SK-N-SH treated with all-trans-retinoic acid at 6 μM for 48 hours (cell line): ENCODE data around the gene FES.

Source experiments
- ATAC-seq: fragments of 200-7000 bp; cut with Tn5 transposase; 3 replicates; pipeline ENCODE4 v1.9.1; 2020; ENCODE audit warnings: mild to moderate bottlenecking, moderate library complexity
- ARNTL ChIP-seq: fragments of 450-650 bp; formaldehyde crosslinking; IDR thresholded peaks from 2 replicates; pipeline ENCODE4 v1.5.0; 2020; ENCODE audit warnings: low read depth, mild to moderate bottlenecking, moderate library complexity, borderline replicate concordance
- BACH2 ChIP-seq: fragments of 250-450 bp; sonication (Bioruptor Pico); IDR thresholded peaks from 2 replicates; pipeline ENCODE4 v1.9.0; 2021; ENCODE audit warnings: mild to moderate bottlenecking, borderline replicate concordance
- CREB5 ChIP-seq: fragments of 250-450 bp; sonication (Bioruptor Pico); IDR thresholded peaks from 2 replicates; pipeline ENCODE4 v1.5.1; 2020; ENCODE audit warnings: low read depth, mild to moderate bottlenecking, moderate library complexity
- CSDC2 ChIP-seq: fragments of 250-450 bp; sonication (Bioruptor Pico); IDR thresholded peaks from 2 replicates; pipeline ENCODE4 v1.5.0; 2020; ENCODE audit warnings: mild to moderate bottlenecking, moderate library complexity
- CSRNP3 ChIP-seq: fragments of 250-450 bp; sonication (Bioruptor Pico); IDR thresholded peaks from 2 replicates; pipeline ENCODE4 v1.5.1; 2021; ENCODE audit warnings: mild to moderate bottlenecking, moderate library complexity
- ESRRG ChIP-seq: fragments of 250-450 bp; sonication (Bioruptor Pico); IDR thresholded peaks from 2 replicates; pipeline ENCODE4 v1.6.1; 2021; ENCODE audit warnings: mild to moderate bottlenecking
- GLIS3 ChIP-seq: fragments of 250-450 bp; sonication (Bioruptor Pico); IDR thresholded peaks from 2 replicates; pipeline ENCODE4 v1.5.0; 2020; ENCODE audit warnings: mild to moderate bottlenecking, moderate library complexity
- ISL1 ChIP-seq: fragments of 250-450 bp; sonication (Bioruptor Pico); IDR thresholded peaks from 2 replicates; pipeline ENCODE4 v2.1.2; 2022; ENCODE audit warnings: mild to moderate bottlenecking, moderate library complexity
- OSR1 ChIP-seq: fragments of 250-450 bp; sonication (Bioruptor Pico); IDR thresholded peaks from 2 replicates; pipeline ENCODE4 v1.8.0; 2022; ENCODE audit warnings: moderate library complexity, mild to moderate bottlenecking, inconsistent platforms
- PATZ1 ChIP-seq: fragments of 250-450 bp; sonication (Bioruptor Pico); IDR thresholded peaks from 2 replicates; pipeline ENCODE4 v1.8.0; 2020; ENCODE audit warnings: mild to moderate bottlenecking, moderate library complexity, borderline replicate concordance
- POU6F1 ChIP-seq: fragments of 250-450 bp; sonication (Bioruptor Pico); IDR thresholded peaks from 2 replicates; pipeline ENCODE4 v1.8.0; 2021; ENCODE audit warnings: low read depth, mild to moderate bottlenecking, moderate library complexity, borderline replicate concordance
- PPARA ChIP-seq: fragments of 250-450 bp; sonication (Bioruptor Pico); IDR thresholded peaks from 2 replicates; pipeline ENCODE4 v1.5.0; 2020; ENCODE audit warnings: mild to moderate bottlenecking, borderline replicate concordance
- RARB ChIP-seq: fragments of 250-450 bp; sonication (Bioruptor Pico); IDR thresholded peaks from 2 replicates; pipeline ENCODE4 v1.8.0; 2021; ENCODE audit warnings: mild to moderate bottlenecking, moderate library complexity
- SNAI2 ChIP-seq: fragments of 250-450 bp; sonication (Bioruptor Pico); IDR thresholded peaks from 2 replicates; pipeline ENCODE4 v1.5.0; 2020; ENCODE audit warnings: mild to moderate bottlenecking, moderate library complexity
- TCF4 ChIP-seq: fragments of 250-450 bp; sonication (Bioruptor Pico); IDR thresholded peaks from 2 replicates; pipeline ENCODE4 v1.8.0; 2021; ENCODE audit warnings: mild to moderate bottlenecking, moderate library complexity, borderline replicate concordance
- TOX ChIP-seq: fragments of 250-450 bp; sonication (Bioruptor Pico); IDR thresholded peaks from 2 replicates; pipeline ENCODE4 v1.8.0; 2021; ENCODE audit warnings: mild to moderate bottlenecking, moderate library complexity, borderline replicate concordance
- ZC3H10 ChIP-seq: fragments of 250-450 bp; sonication (Bioruptor Pico); IDR thresholded peaks from 2 replicates; pipeline ENCODE4 v1.5.1; 2021; ENCODE audit warnings: mild to moderate bottlenecking, moderate library complexity
- ZFP3 ChIP-seq: fragments of 250-450 bp; sonication (Bioruptor Pico); IDR thresholded peaks from 2 replicates; pipeline ENCODE4 v1.5.0; 2020; ENCODE audit warnings: mild to moderate bottlenecking, moderate library complexity
- ZFP30 ChIP-seq: fragments of 450-650 bp; formaldehyde crosslinking; IDR thresholded peaks from 2 replicates; pipeline ENCODE4 v1.5.0; 2022; ENCODE audit warnings: mild to moderate bottlenecking, moderate library complexity
- ZNF70 ChIP-seq: fragments of 450-650 bp; formaldehyde crosslinking; IDR thresholded peaks from 2 replicates; pipeline ENCODE4 v1.5.0; 2020; ENCODE audit warnings: mild to moderate bottlenecking, moderate library complexity
- ZNF8 ChIP-seq: fragments of 450-650 bp; formaldehyde crosslinking; IDR thresholded peaks from 2 replicates; pipeline ENCODE4 v1.5.0; 2020; ENCODE audit warnings: mild to moderate bottlenecking, moderate library complexity

FES gene

GRCh38 chr15:90875549-90875981 is 8.7 kb upstream of the FES start:
- TF ChIP-seq PATZ1 (CRISPR knock-in tag) (no peak), ARNTL (CRISPR knock-in tag) (no peak), CSDC2 (CRISPR knock-in tag) (no peak), SNAI2 (CRISPR knock-in tag) (no peak), ZFP30 (no peak), OSR1 (CRISPR knock-in tag) (no peak)
- no peak for ATAC-seq

- ATAC-seq = no peak
- TF ChIP-seq TCF4 (no peak), ZFP30 (no peak), POU6F1 (CRISPR knock-in tag) (no peak), ZFP3 (CRISPR knock-in tag) (no peak), BACH2 (CRISPR knock-in tag) (no peak), ISL1 (CRISPR knock-in tag) (no peak), GLIS3 (CRISPR knock-in tag) (no peak), RARB (no peak), CSRNP3 (CRISPR knock-in tag) (no peak), ZC3H10 (CRISPR knock-in tag) (no peak)
Observed at GRCh38 chr15:90876046-90876445, 8.3 kb upstream of the FES start.

- TF ChIP-seq CSDC2 (CRISPR knock-in tag) (no peak), OSR1 (CRISPR knock-in tag) (no peak), RARB (no peak), SNAI2 (CRISPR knock-in tag) (no peak), ZFP3 (CRISPR knock-in tag) (no peak), ESRRG (CRISPR knock-in tag) (no peak), ISL1 (CRISPR knock-in tag) (no peak), PPARA (CRISPR knock-in tag) (no peak), ZNF70 (CRISPR knock-in tag) (no peak), ARNTL (CRISPR knock-in tag) (no peak), CREB5 (CRISPR knock-in tag) (no peak), POU6F1 (CRISPR knock-in tag) (no peak), ZC3H10 (CRISPR knock-in tag) (no peak)
- ATAC-seq = no peak
Observed at GRCh38 chr15:90876512-90877170, 7.7 kb upstream of the FES start.

GRCh38 chr15:90877315-90877714 is 7.0 kb upstream of the FES start:
- ATAC-seq = no peak
- no peak for TF ChIP-seq ZFP3 (CRISPR knock-in tag)
- no peak for TF ChIP-seq OSR1 (CRISPR knock-in tag)
- TF ChIP-seq RARB = no peak
- no peak for TF ChIP-seq SNAI2 (CRISPR knock-in tag)
- no peak for TF ChIP-seq PPARA (CRISPR knock-in tag)
- no peak for TF ChIP-seq ZNF8 (CRISPR knock-in tag)
- no peak for TF ChIP-seq PATZ1 (CRISPR knock-in tag)
- TF ChIP-seq ZNF70 (CRISPR knock-in tag) = no peak
- no peak for TF ChIP-seq ESRRG (CRISPR knock-in tag)
- no peak for TF ChIP-seq TOX
